SK-N-SH (cell line): ENCODE results near the gene KIF18B. TPM values are rescaled to one million over a fixed set of nuclear protein-coding genes. Genes with fewer than 3 reads are reported as not detected.

Experiments used
- CTCF ChIA-PET: fragments of 300-600, 350-600 bp; formaldehyde crosslinking; extraction: SDS; loops from one replicate; lab custom pipeline; 2021; lab: Yijun Ruan, JAX
- POLR2A ChIA-PET: fragments of 350-600 bp; sonication (Branson Sonifier 250); formaldehyde crosslinking; extraction: SDS; loops from one replicate; lab custom pipeline; 2020; ENCODE audit warnings: antibody characterized with exemption, inconsistent platforms; lab: Yijun Ruan, JAX
- DNase-seq: peaks from one replicate; pipeline ENCODE4 v3.0.0; 2012
- H2AFZ ChIP-seq: fragments of 200-600 bp; sonication (generic); 2 replicates; pipeline ENCODE4 v1.8.1; 2016; ENCODE audit warnings: antibody characterized with exemption, mild to moderate bottlenecking, low read depth
- H3F3A ChIP-seq: fragments of 200-600 bp; sonication (generic); replicated peaks from 2 replicates; pipeline ENCODE3; 2016; ENCODE audit warnings: antibody characterized with exemption, mild to moderate bottlenecking; ENCODE audit not compliant: insufficient read depth
- H3K27ac ChIP-seq, 2 experiments: fragments of 200-500 bp in 1 of 2; fragments of 200-600 bp in 1 of 2; sonication (Bioruptor generic) in 1 of 2; sonication (generic), shearing (Covaris generic) in 1 of 2; 2 replicates each; pipeline versions ENCODE4 v1.5.1 to v1.6.1; 2014 to 2016; ENCODE audit warnings: low read depth in 2 of 2, inconsistent platforms in 1 of 2, low read length in 1 of 2, mild to moderate bottlenecking in 1 of 2, mixed read lengths in 1 of 2
- H3K27me3 ChIP-seq: fragments of 200-600 bp; sonication (generic), shearing (Covaris generic); 2 replicates; pipeline ENCODE4 v1.6.1; 2016; ENCODE audit warnings: mixed run types; ENCODE audit not compliant: insufficient read depth
- H3K36me3 ChIP-seq, 2 experiments: fragments of 200-500 bp in 1 of 2; fragments of 200-600 bp in 1 of 2; sonication (Bioruptor generic) in 1 of 2; sonication (generic) in 1 of 2; replicated peaks in 1 of 2; 2 replicates each; pipeline versions ENCODE3 to v1.5.1; 2014 to 2016; ENCODE audit warnings: low read length in 1 of 2, mild to moderate bottlenecking in 1 of 2; ENCODE audit not compliant: insufficient read depth in 2 of 2, control insufficient read depth in 1 of 2
- H3K4me1 ChIP-seq, 2 experiments: fragments of 200-500 bp in 1 of 2; fragments of 200-600 bp in 1 of 2; sonication (Bioruptor generic) in 1 of 2; sonication (generic), shearing (Covaris generic) in 1 of 2; 2 replicates each; pipeline versions ENCODE4 v1.5.1 to v1.6.1; 2014 to 2016; ENCODE audit warnings: low read depth in 1 of 2, low read length in 1 of 2, mixed run types in 1 of 2; ENCODE audit not compliant: insufficient read depth in 2 of 2, control insufficient read depth in 1 of 2
- H3K4me2 ChIP-seq: fragments of 200-600 bp; sonication (generic), shearing (Covaris generic); 2 replicates; pipeline ENCODE4 v1.6.1; 2017; ENCODE audit warnings: mixed run types
- H3K4me3 ChIP-seq, 2 experiments: fragments of 200-500 bp in 1 of 2; fragments of 200-600 bp in 1 of 2; sonication (Bioruptor generic) in 1 of 2; sonication (generic), shearing (Covaris generic) in 1 of 2; 2 replicates each; pipeline versions ENCODE4 v1.5.1 to v1.8.1; 2014 to 2016; ENCODE audit warnings: low read depth in 2 of 2, inconsistent platforms in 1 of 2, low read length in 1 of 2, mild to moderate bottlenecking in 1 of 2, mixed read lengths in 1 of 2, moderate library complexity in 1 of 2
- H3K79me2 ChIP-seq: fragments of 200-600 bp; sonication (generic); 2 replicates; pipeline ENCODE4 v1.8.1; 2017; ENCODE audit warnings: mild to moderate bottlenecking; ENCODE audit not compliant: insufficient read depth
- H3K9ac ChIP-seq: fragments of 200-600 bp; sonication (generic); 2 replicates; pipeline ENCODE4 v1.6.1; 2017; ENCODE audit warnings: mixed run types
- H3K9me2 ChIP-seq: fragments of 200-600 bp; sonication (generic); 2 replicates; pipeline ENCODE4 v1.6.1; 2017; ENCODE audit warnings: mixed run types
- H3K9me3 ChIP-seq: fragments of 200-600 bp; sonication (generic); 2 replicates; pipeline ENCODE4 v1.6.1; 2017; ENCODE audit warnings: mixed run types, mild to moderate bottlenecking, moderate library complexity
- H4K20me1 ChIP-seq: fragments of 200-600 bp; sonication (generic); 2 replicates; pipeline ENCODE4 v1.6.1; 2017; ENCODE audit warnings: mild to moderate bottlenecking, mixed run types; ENCODE audit not compliant: insufficient read depth
- FOXM1 ChIP-seq: IDR thresholded peaks from 2 replicates; pipeline ENCODE4 v1.4.0; 2012; ENCODE audit warnings: low read depth, mild to moderate bottlenecking
- GABPA ChIP-seq: IDR thresholded peaks from 2 replicates; pipeline ENCODE4 v1.4.0; 2012; ENCODE audit warnings: low read depth, mild to moderate bottlenecking
- GATA2 ChIP-seq: sonication (generic); formaldehyde crosslinking; IDR thresholded peaks from 2 replicates; pipeline ENCODE4 v1.5.0; 2020; ENCODE audit warnings: mild to moderate bottlenecking, missing genetic modification reagents
- IRF3 ChIP-seq: fragments of 150-350 bp; IDR thresholded peaks from 2 replicates; pipeline ENCODE4 v1.6.1; 2016; ENCODE audit warnings: mild to moderate bottlenecking, low read depth, low read length
- NFIC ChIP-seq: IDR thresholded peaks from 2 replicates; pipeline ENCODE4 v1.4.0; 2012; ENCODE audit warnings: borderline replicate concordance
- POLR2AphosphoS5 ChIP-seq: IDR thresholded peaks from 2 replicates; pipeline ENCODE4 v1.6.1; 2012; ENCODE audit warnings: low read depth, low read length
- REST ChIP-seq: IDR thresholded peaks from 2 replicates; pipeline ENCODE4 v1.6.1; 2012; ENCODE audit warnings: mild to moderate bottlenecking, low read depth, low read length, moderate library complexity
- USF1 ChIP-seq: IDR thresholded peaks from 2 replicates; pipeline ENCODE4 v1.4.0; 2012; ENCODE audit warnings: low read depth, borderline replicate concordance
- YY1 ChIP-seq: IDR thresholded peaks from 2 replicates; pipeline ENCODE4 v1.4.0; 2012; ENCODE audit warnings: low read depth, mild to moderate bottlenecking
- WGBS: methylation state at CpG from one replicate; pipeline ENCODE4 v1.1.6; 2017; ENCODE audit warnings: low lambda C conversion rate; 5-methylcytosine and 5-hydroxymethylcytosine counted together
- polyA plus RNA-seq, 3 experiments: library from polyadenylated mRNA; depleted of rRNA; stranded (reverse); fragments of >200 nt; gene quantifications; 2 replicates each; pipeline ENCODE4 v1.2.3, GENCODE V29; 2012
- TF ChIP-seq, protein P1 (sequence below): IDR thresholded peaks from 2 replicates; pipeline ENCODE4 v1.4.0; 2012; ENCODE audit warnings: low read depth, borderline replicate concordance

KIF18B gene
- polyA plus RNA-seq, 1 of the 3 experiments (the other 2 are of a cell fraction) = 14.7 TPM

- TF ChIP-seq, protein P1, sequence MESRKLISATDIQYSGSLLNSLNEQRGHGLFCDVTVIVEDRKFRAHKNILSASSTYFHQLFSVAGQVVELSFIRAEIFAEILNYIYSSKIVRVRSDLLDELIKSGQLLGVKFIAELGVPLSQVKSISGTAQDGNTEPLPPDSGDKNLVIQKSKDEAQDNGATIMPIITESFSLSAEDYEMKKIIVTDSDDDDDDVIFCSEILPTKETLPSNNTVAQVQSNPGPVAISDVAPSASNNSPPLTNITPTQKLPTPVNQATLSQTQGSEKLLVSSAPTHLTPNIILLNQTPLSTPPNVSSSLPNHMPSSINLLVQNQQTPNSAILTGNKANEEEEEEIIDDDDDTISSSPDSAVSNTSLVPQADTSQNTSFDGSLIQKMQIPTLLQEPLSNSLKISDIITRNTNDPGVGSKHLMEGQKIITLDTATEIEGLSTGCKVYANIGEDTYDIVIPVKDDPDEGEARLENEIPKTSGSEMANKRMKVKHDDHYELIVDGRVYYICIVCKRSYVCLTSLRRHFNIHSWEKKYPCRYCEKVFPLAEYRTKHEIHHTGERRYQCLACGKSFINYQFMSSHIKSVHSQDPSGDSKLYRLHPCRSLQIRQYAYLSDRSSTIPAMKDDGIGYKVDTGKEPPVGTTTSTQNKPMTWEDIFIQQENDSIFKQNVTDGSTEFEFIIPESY = no peak
- TF ChIP-seq REST (no peak), POLR2AphosphoS5 (no peak), GATA2 (CRISPR knock-in tag) (no peak), NFIC (no peak)
- TF ChIP-seq, all 33 proteins: peak for 0
Observed at GRCh38 chr17:44892250-44892649, 55.3 kb downstream of the KIF18B start (continued).

DNA sequence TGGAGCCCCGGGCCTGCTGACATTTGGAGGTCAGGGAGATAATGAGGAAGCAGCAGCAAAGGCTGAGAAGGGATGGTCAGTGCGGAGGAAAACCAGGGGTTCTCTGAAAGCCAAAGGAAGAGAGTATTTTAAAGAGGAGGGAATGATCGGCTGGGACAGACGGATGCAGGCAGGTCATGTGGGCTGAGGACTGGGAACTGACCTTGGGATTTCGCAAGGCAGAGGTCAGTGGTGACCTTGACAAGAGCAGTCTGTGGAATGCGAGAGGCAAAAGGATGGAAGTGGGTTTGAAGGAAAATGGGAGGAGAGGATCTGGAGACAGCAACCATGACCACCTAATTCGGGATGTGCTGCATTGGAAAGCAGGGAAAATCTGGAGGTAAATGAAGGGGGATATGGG is 58.6 kb downstream of the KIF18B start:
- Histone ChIP-seq H3K27ac (no peak overlapping the region), H3K9me3 (no peaks in the 10 kb centered on the region), H4K20me1 (peaks cover 26% of the 10 kb centered on the region), H2AFZ (no peak overlapping the region), H3K4me1 (no peaks in the 10 kb centered on the region), H3F3A (peaks cover 6% of the 10 kb centered on the region), H3K9ac (no peak overlapping the region), H3K79me2 (peaks cover 72% of the 10 kb centered on the region), H3K4me3 (no peak overlapping the region), H3K27me3 (no peaks in the 10 kb centered on the region), H3K36me3 (peaks cover 38 to 53% of the 10 kb centered on the region in 2 experiments), H3K4me2 (no peak overlapping the region), H3K9me2 (no peaks in the 10 kb centered on the region)
- TF ChIP-seq FOXM1 (no peak), GABPA (no peak), USF1 (no peak), IRF3 (no peak), POLR2AphosphoS5 (no peak), YY1 (no peak)
- no peak for DNase-seq
- ChIA-PET POLR2A (no interaction called here), CTCF (interaction anchor here (1.0 to 1.2 kb wide), 4 partner anchors 10 to 115 kb away, joined by 3 to 9 read pairs (median 4); partner anchors contain the start of gene EFTUD2)
- 83% methylated on average over 7 of the region's 7 CpGs for WGBS
